Measurements from ENCODE around the gene S100A10.

S100A10 gene

GRCh38 chr1:151995774-151996173 lies 2.1 kb upstream of the S100A10 start:
- no peak overlapping the region for H2AFZ ChIP-seq (ENCODE audit: low read length)
- H3K4me3 ChIP-seq (ENCODE audit: low read length) = no peak overlapping the region
- no peak for DNase-seq
- TF ChIP-seq CTCF (IDR thresholded peaks at IDR 0.05; ENCODE audit: low read length) (no peak), EZH2 (optimal IDR thresholded peaks at IDR 0.05; ENCODE audit: low read depth, low read length) (no peak), EZH2phosphoT487 (IDR thresholded peaks at IDR 0.05; ENCODE audit: low read length) (no peak)
- H4K20me1 ChIP-seq (ENCODE audit: insufficient read depth, low read length) = no peaks in the 10 kb centered on the region
- H3K4me2 ChIP-seq (ENCODE audit: low read depth, low read length) = no peak overlapping the region
- no peaks in the 10 kb centered on the region for H3K79me2 ChIP-seq (ENCODE audit: low read length)
- H3K27me3 ChIP-seq (replicated peaks; ENCODE audit: insufficient read depth, low read length) = no peaks in the 10 kb centered on the region
- H3K36me3 ChIP-seq (replicated peaks; ENCODE audit: insufficient read depth, low read length) = no peaks in the 10 kb centered on the region
- H3K4me1 ChIP-seq (ENCODE audit: low read length) = no peaks in the 10 kb centered on the region
- H3K9ac ChIP-seq (ENCODE audit: low read length) = no peak overlapping the region
- peaks cover 4% of the 10 kb centered on the region; the same call in 1 of the 2 replicates for H3F3A ChIP-seq (ENCODE audit: insufficient read depth, low read length)
- no peak overlapping the region for H3K27ac ChIP-seq (ENCODE audit: low read length)
- no peaks in the 10 kb centered on the region for H3K9me2 ChIP-seq (replicated peaks; ENCODE audit: insufficient read depth, low read length)
- H3K9me3 ChIP-seq (replicated peaks; ENCODE audit: insufficient read depth, low read length) = no peaks in the 10 kb centered on the region

GRCh38 chr1:151994956-151995355 lies 1.3 kb upstream of the S100A10 start:
- Histone ChIP-seq H3K9me3 (replicated peaks; ENCODE audit: insufficient read depth, low read length) (no peaks in the 10 kb centered on the region), H3F3A (ENCODE audit: insufficient read depth, low read length) (peaks cover 4% of the 10 kb centered on the region; the same call in 1 of the 2 replicates), H3K27me3 (replicated peaks; ENCODE audit: insufficient read depth, low read length) (no peaks in the 10 kb centered on the region; the same call in 1 of the 2 replicates), H3K4me2 (ENCODE audit: low read depth, low read length) (no peak overlapping the region), H3K27ac (ENCODE audit: low read length) (no peak overlapping the region), H2AFZ (ENCODE audit: low read length) (no peak overlapping the region), H3K4me1 (ENCODE audit: low read length) (no peaks in the 10 kb centered on the region), H3K9me2 (replicated peaks; ENCODE audit: insufficient read depth, low read length) (no peaks in the 10 kb centered on the region), H4K20me1 (ENCODE audit: insufficient read depth, low read length) (no peaks in the 10 kb centered on the region), H3K79me2 (ENCODE audit: low read length) (no peaks in the 10 kb centered on the region), H3K9ac (ENCODE audit: low read length) (no peak overlapping the region), H3K36me3 (replicated peaks; ENCODE audit: insufficient read depth, low read length) (no peaks in the 10 kb centered on the region), H3K4me3 (ENCODE audit: low read length) (no peak overlapping the region)
- TF ChIP-seq EZH2 (optimal IDR thresholded peaks at IDR 0.05; ENCODE audit: low read depth, low read length) (no peak), CTCF (IDR thresholded peaks at IDR 0.05; ENCODE audit: low read length) (no peak), EZH2phosphoT487 (IDR thresholded peaks at IDR 0.05; ENCODE audit: low read length) (no peak)
- DNase-seq = no peak

GRCh38 chr1:151993084-151993733 lies 450 bp downstream of the S100A10 start:
- no peak for TF ChIP-seq EZH2 (optimal IDR thresholded peaks at IDR 0.05; ENCODE audit: low read depth, low read length)
- TF ChIP-seq EZH2phosphoT487 (IDR thresholded peaks at IDR 0.05; ENCODE audit: low read length) = no peak
- no peak for TF ChIP-seq CTCF (IDR thresholded peaks at IDR 0.05; ENCODE audit: low read length)
- Histone ChIP-seq H3K36me3 (replicated peaks; ENCODE audit: insufficient read depth, low read length) (no peaks in the 10 kb centered on the region), H2AFZ (ENCODE audit: low read length) (peak overlapping the region; percentile 91), H4K20me1 (ENCODE audit: insufficient read depth, low read length) (no peaks in the 10 kb centered on the region), H3K79me2 (ENCODE audit: low read length) (no peaks in the 10 kb centered on the region), H3K4me2 (ENCODE audit: low read depth, low read length) (peak overlapping the region; percentile 96), H3K9me3 (replicated peaks; ENCODE audit: insufficient read depth, low read length) (no peaks in the 10 kb centered on the region), H3F3A (ENCODE audit: insufficient read depth, low read length) (peaks cover 4% of the 10 kb centered on the region; the same call in 1 of the 2 replicates), H3K9ac (ENCODE audit: low read length) (peak overlapping the region; percentile 40; the same call in 1 of the 2 replicates), H3K9me2 (replicated peaks; ENCODE audit: insufficient read depth, low read length) (no peaks in the 10 kb centered on the region), H3K4me3 (ENCODE audit: low read length) (peak overlapping the region; percentile 60), H3K27ac (ENCODE audit: low read length) (no peak overlapping the region), H3K4me1 (ENCODE audit: low read length) (no peaks in the 10 kb centered on the region), H3K27me3 (replicated peaks; ENCODE audit: insufficient read depth, low read length) (no peaks in the 10 kb centered on the region; the same call in 1 of the 2 replicates)
- no peak for DNase-seq

All from MM.1S (cell line).